PC-3 (cell line): Measurements from ENCODE around the gene NTM. TPM values are rescaled to one million over a fixed set of nuclear protein-coding genes. Genes with fewer than 3 reads are reported as not detected.

Experiments used
- ATAC-seq: fragments of 200-7000 bp; cut with Tn5 transposase; 2 replicates; pipeline ENCODE4 v1.9.1; 2020; ENCODE audit warnings: mild to moderate bottlenecking, moderate library complexity
- BruUV-seq: library from RNA; stranded (reverse); fragments of 400-500 nt; replicated peaks from 2 replicates; lab custom pipeline; 2021; lab: Mats Ljungman, UMichigan
- CTCF ChIA-PET: fragments of 300-600 bp; sonication (Branson Sonifier 250); formaldehyde crosslinking; loops from one replicate; lab custom pipeline; 2022; ENCODE audit warnings: antibody characterized with exemption; lab: Charles Lee
- POLR2A ChIA-PET: fragments of 300-600 bp; sonication (Branson Sonifier 250); formaldehyde crosslinking; loops from one replicate; lab custom pipeline; 2022; ENCODE audit warnings: antibody characterized with exemption; ENCODE audit not compliant: unreplicated experiment; lab: Charles Lee
- DNase-seq: peaks from one replicate; pipeline ENCODE4 v3.0.0-alpha.2; 2015
- H2AFZ ChIP-seq: fragments of 300-600 bp; sonication (generic); 2 replicates; pipeline ENCODE4 v1.6.0; 2016; ENCODE audit warnings: antibody characterized with exemption, low read length
- H3F3A ChIP-seq: fragments of 300-600 bp; sonication (generic); one replicate; pipeline ENCODE4 v1.6.0; 2017; ENCODE audit warnings: antibody characterized with exemption, low read length, control low read depth, mild to moderate bottlenecking; ENCODE audit not compliant: unreplicated experiment
- H3K27ac ChIP-seq: fragments of 300-600 bp; sonication (generic); 2 replicates; pipeline ENCODE4 v1.5.1; 2016; ENCODE audit warnings: mild to moderate bottlenecking, low read length
- H3K27me3 ChIP-seq: fragments of 300-600 bp; sonication (generic); 2 replicates; pipeline ENCODE4 v1.6.1; 2016; ENCODE audit warnings: low read length, mixed read lengths
- H3K36me3 ChIP-seq: fragments of 300-600 bp; sonication (generic); 2 replicates; pipeline ENCODE4 v1.6.1; 2016; ENCODE audit warnings: low read depth, mixed run types, low read length, mixed read lengths
- H3K4me1 ChIP-seq: fragments of 300-600 bp; sonication (generic); 2 replicates; pipeline ENCODE4 v1.5.1; 2016; ENCODE audit warnings: low read length; ENCODE audit not compliant: insufficient read depth
- H3K4me2 ChIP-seq: fragments of 300-600 bp; sonication (generic); 2 replicates; pipeline ENCODE4 v1.6.0; 2016; ENCODE audit warnings: low read length
- H3K4me3 ChIP-seq: fragments of 300-600 bp; sonication (generic); 2 replicates; pipeline ENCODE4 v1.5.1; 2016; ENCODE audit warnings: mild to moderate bottlenecking, low read length, mixed read lengths
- H3K79me2 ChIP-seq: fragments of 300-600 bp; sonication (generic); 2 replicates; pipeline ENCODE4 v1.6.1; 2017; ENCODE audit warnings: low read length, mixed read lengths
- H3K9ac ChIP-seq: fragments of 300-600 bp; sonication (generic); 2 replicates; pipeline ENCODE4 v1.6.0; 2016; ENCODE audit warnings: mild to moderate bottlenecking, low read length
- H3K9me2 ChIP-seq: fragments of 300-600 bp; sonication (generic); replicated peaks from 2 replicates; pipeline ENCODE4 v1.6.1; 2016; ENCODE audit warnings: mixed run types, low read length, mixed read lengths
- H3K9me3 ChIP-seq: fragments of 300-600 bp; sonication (generic); 2 replicates; pipeline ENCODE4 v1.6.1; 2016; ENCODE audit warnings: low read length, mixed read lengths
- H4K20me1 ChIP-seq: fragments of 300-600 bp; sonication (generic); 2 replicates; pipeline ENCODE4 v1.6.1; 2016; ENCODE audit warnings: low read length, mixed read lengths
- EZH2 ChIP-seq: fragments of 300-600 bp; sonication (generic); IDR thresholded peaks from one replicate; pipeline ENCODE4 v1.6.1; 2017; ENCODE audit warnings: antibody characterized with exemption, mild to moderate bottlenecking, low read length; ENCODE audit not compliant: unreplicated experiment
- EZH2phosphoT487 ChIP-seq: fragments of 300-600 bp; sonication (generic); IDR thresholded peaks from 2 replicates; pipeline ENCODE4 v1.6.1; 2018; ENCODE audit warnings: mild to moderate bottlenecking, antibody characterized with exemption, low read length, borderline replicate concordance
- intact Hi-C: fragments of 100-400 bp; cut with micrococcal nuclease; formaldehyde crosslinking; loops from 2 replicates; pipeline ENCODE4 v1.9.0; 2023
- total RNA-seq: library from RNA; depleted of rRNA; stranded (reverse); fragments of >200 nt; gene quantifications from 2 replicates; pipeline ENCODE4 v1.2.3, GENCODE V29; 2014
- TF ChIP-seq, protein P1 (sequence below): fragments of 300-600 bp; sonication (generic); conservative IDR thresholded peaks from 2 replicates; pipeline ENCODE4 v1.5.1; 2017; ENCODE audit warnings: antibody characterized with exemption, low read depth, mild to moderate bottlenecking, low read length

Gene NTM
- total RNA-seq, 1 experiment from 2014 or later = not detected

- DNase-seq (no peak), ATAC-seq (no peak)
- Histone ChIP-seq H3K27ac (no peak overlapping the region), H3F3A (no peaks in the 10 kb centered on the region), H3K36me3 (no peaks in the 10 kb centered on the region), H3K4me2 (no peak overlapping the region), H2AFZ (no peak overlapping the region), H3K4me3 (no peak overlapping the region), H3K9me2 (no peaks in the 10 kb centered on the region), H3K9ac (no peak overlapping the region), H3K4me1 (no peaks in the 10 kb centered on the region), H3K27me3 (peaks cover 53% of the 10 kb centered on the region), H3K79me2 (no peaks in the 10 kb centered on the region), H3K9me3 (no peaks in the 10 kb centered on the region), H4K20me1 (no peaks in the 10 kb centered on the region)
- POLR2A ChIA-PET = no interaction called here
- no TSS peak for BruUV-seq
- CTCF ChIA-PET = no interaction called here
- intact Hi-C loops = no loop called here
- TF ChIP-seq EZH2 = no peak
- no peak for TF ChIP-seq EZH2phosphoT487
- TF ChIP-seq, protein P1, sequence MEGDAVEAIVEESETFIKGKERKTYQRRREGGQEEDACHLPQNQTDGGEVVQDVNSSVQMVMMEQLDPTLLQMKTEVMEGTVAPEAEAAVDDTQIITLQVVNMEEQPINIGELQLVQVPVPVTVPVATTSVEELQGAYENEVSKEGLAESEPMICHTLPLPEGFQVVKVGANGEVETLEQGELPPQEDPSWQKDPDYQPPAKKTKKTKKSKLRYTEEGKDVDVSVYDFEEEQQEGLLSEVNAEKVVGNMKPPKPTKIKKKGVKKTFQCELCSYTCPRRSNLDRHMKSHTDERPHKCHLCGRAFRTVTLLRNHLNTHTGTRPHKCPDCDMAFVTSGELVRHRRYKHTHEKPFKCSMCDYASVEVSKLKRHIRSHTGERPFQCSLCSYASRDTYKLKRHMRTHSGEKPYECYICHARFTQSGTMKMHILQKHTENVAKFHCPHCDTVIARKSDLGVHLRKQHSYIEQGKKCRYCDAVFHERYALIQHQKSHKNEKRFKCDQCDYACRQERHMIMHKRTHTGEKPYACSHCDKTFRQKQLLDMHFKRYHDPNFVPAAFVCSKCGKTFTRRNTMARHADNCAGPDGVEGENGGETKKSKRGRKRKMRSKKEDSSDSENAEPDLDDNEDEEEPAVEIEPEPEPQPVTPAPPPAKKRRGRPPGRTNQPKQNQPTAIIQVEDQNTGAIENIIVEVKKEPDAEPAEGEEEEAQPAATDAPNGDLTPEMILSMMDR = no peak
Measured at GRCh38 chr11:131583938-131584337, 213.5 kb downstream of the NTM start.

GRCh38 chr11:131584785-131585592 lies 214.6 kb downstream of the NTM start:
- Histone ChIP-seq H3F3A (no peaks in the 10 kb centered on the region), H3K9ac (no peak overlapping the region), H2AFZ (no peak overlapping the region), H3K27ac (no peak overlapping the region), H3K4me3 (no peak overlapping the region), H3K36me3 (no peaks in the 10 kb centered on the region), H3K9me2 (no peaks in the 10 kb centered on the region), H3K79me2 (no peaks in the 10 kb centered on the region), H3K4me2 (no peak overlapping the region), H4K20me1 (no peaks in the 10 kb centered on the region), H3K4me1 (no peaks in the 10 kb centered on the region), H3K9me3 (no peaks in the 10 kb centered on the region), H3K27me3 (peaks cover 58% of the 10 kb centered on the region)
- no TSS peak for BruUV-seq
- ATAC-seq (no peak), DNase-seq (no peak)
- TF ChIP-seq EZH2 = no peak
- TF ChIP-seq, protein P1 = peak; percentile 44; the same call in 1 of the 2 replicates
- intact Hi-C loops = no loop called here
- ChIA-PET POLR2A (no interaction called here), CTCF (no interaction called here)

GRCh38 chr11:131588057-131588456 lies 217.6 kb downstream of the NTM start:
- CTCF ChIA-PET = no interaction called here
- TF ChIP-seq EZH2 = no peak
- TF ChIP-seq, protein P1 = no peak
- TF ChIP-seq EZH2phosphoT487 = no peak
- ATAC-seq (no peak), DNase-seq (no peak)
- H3K9me2 ChIP-seq = no peaks in the 10 kb centered on the region
- H3K4me3 ChIP-seq = no peak overlapping the region
- H3K36me3 ChIP-seq = no peaks in the 10 kb centered on the region
- H3F3A ChIP-seq = no peaks in the 10 kb centered on the region
- POLR2A ChIA-PET = no interaction called here
- no TSS peak for BruUV-seq
- H3K4me1 ChIP-seq = no peaks in the 10 kb centered on the region
- H3K79me2 ChIP-seq = no peaks in the 10 kb centered on the region
- no peak overlapping the region for H2AFZ ChIP-seq
- H3K4me2 ChIP-seq = no peak overlapping the region
- H3K27me3 ChIP-seq = peaks cover 42% of the 10 kb centered on the region
- H4K20me1 ChIP-seq = no peaks in the 10 kb centered on the region
- no peaks in the 10 kb centered on the region for H3K9me3 ChIP-seq
- no peak overlapping the region for H3K9ac ChIP-seq
- no peak overlapping the region for H3K27ac ChIP-seq
- intact Hi-C loops = no loop called here
